Common myeloid progenitor, CD34-positive (primary cell): Measurements from ENCODE around the gene DLG5.

Experiments used
- CTCF ChIA-PET: fragments of 350-600 bp; sonication (Branson Sonifier 250); formaldehyde crosslinking; loops from one replicate; lab custom pipeline; 2021; ENCODE audit warnings: antibody characterized with exemption; lab: Charles Lee
- POLR2A ChIA-PET: fragments of 350-600 bp; sonication (Branson Sonifier 250); formaldehyde crosslinking; loops from one replicate; lab custom pipeline; 2021; ENCODE audit warnings: antibody characterized with exemption; lab: Charles Lee
- DNase-seq, 3 donors: peaks; one replicate each; pipeline versions ENCODE4 v3.0.0 to v3.0.0-alpha.2; 2013
- H3K27ac ChIP-seq, 2 experiments: 1 replicate in 1 of 2; 2 replicates in 1 of 2; pipeline ENCODE4 v1.7.0; 2013; ENCODE audit warnings: inconsistent platforms in 2 of 2, low read length in 2 of 2, mild to moderate bottlenecking in 2 of 2, low read depth in 1 of 2, moderate library complexity in 1 of 2; ENCODE audit not compliant: severe bottlenecking in 2 of 2, insufficient read depth in 1 of 2, poor library complexity in 1 of 2
- H3K27me3 ChIP-seq, 5 experiments: replicated peaks in 2 of 5; 1 replicate in 3 of 5; 2 replicates in 2 of 5; pipeline versions ENCODE4 v1.6.1 to v1.7.0; 2013; ENCODE audit warnings: low read length in 4 of 5, mild to moderate bottlenecking in 2 of 5, moderate library complexity in 2 of 5, inconsistent platforms in 1 of 5; ENCODE audit not compliant: insufficient read depth in 5 of 5, control insufficient read depth in 4 of 5
- H3K36me3 ChIP-seq, 4 experiments: 1 replicate in 2 of 4; 2 replicates in 2 of 4; pipeline versions ENCODE4 v1.6.1 to v1.7.0; 2013; ENCODE audit warnings: low read length in 3 of 4, control low read depth in 1 of 4, mild to moderate bottlenecking in 1 of 4; ENCODE audit not compliant: control insufficient read depth in 4 of 4, insufficient read depth in 4 of 4
- H3K4me1 ChIP-seq, 4 experiments: 1 replicate in 3 of 4; 2 replicates in 1 of 4; pipeline versions ENCODE4 v1.6.1 to v1.7.1; 2013; ENCODE audit warnings: low read length in 3 of 4, mild to moderate bottlenecking in 3 of 4, control low read depth in 1 of 4, inconsistent platforms in 1 of 4, moderate library complexity in 1 of 4; ENCODE audit not compliant: control insufficient read depth in 4 of 4, insufficient read depth in 4 of 4; ENCODE audit errors: control extremely low read depth in 1 of 4
- H3K4me3 ChIP-seq, 7 experiments: 1 replicate in 4 of 7; 2 replicates in 3 of 7; pipeline versions ENCODE4 v1.5.1 to v1.7.0; 2013; ENCODE audit warnings: mild to moderate bottlenecking in 7 of 7, low read length in 6 of 7, moderate library complexity in 6 of 7, inconsistent platforms in 2 of 7, low read depth in 2 of 7, control low read depth in 1 of 7; ENCODE audit not compliant: insufficient read depth in 4 of 7, control insufficient read depth in 1 of 7; ENCODE audit errors: extremely low read depth in 1 of 7
- H3K9me3 ChIP-seq, 5 experiments: 1 replicate in 4 of 5; 2 replicates in 1 of 5; pipeline versions ENCODE4 v1.6.1 to v1.7.1; 2013; ENCODE audit warnings: low read length in 4 of 5, mild to moderate bottlenecking in 2 of 5, inconsistent platforms in 1 of 5, low read depth in 1 of 5, moderate library complexity in 1 of 5; ENCODE audit not compliant: control insufficient read depth in 4 of 5, insufficient read depth in 2 of 5; ENCODE audit errors: control extremely low read depth in 1 of 5
- WGBS: methylation state at CpG from one replicate; pipeline ENCODE4 v1.1.5; 2013; ENCODE audit not compliant: insufficient coverage; 5-methylcytosine and 5-hydroxymethylcytosine counted together

Gene DLG5

GRCh38 chr10:77884181-77884580 lies 42.4 kb downstream of the DLG5 start:
- ChIA-PET CTCF (no interaction called here), POLR2A (no interaction called here)
- Histone ChIP-seq H3K4me1 (peaks cover 0 to 2% (median 0%) of the 10 kb centered on the region in 4 experiments), H3K36me3 (no peaks in the 10 kb centered on the region), H3K4me3 (no peak overlapping the region), H3K27ac (no peak overlapping the region), H3K9me3 (no peaks in the 10 kb centered on the region), H3K27me3 (no peaks in the 10 kb centered on the region)
- no peak for DNase-seq
- WGBS: 96% methylated on average over 7 of the region's 7 CpGs

GRCh38 chr10:77881636-77882035 lies 44.9 kb downstream of the DLG5 start:
- Histone ChIP-seq H3K36me3 (no peaks in the 10 kb centered on the region), H3K9me3 (no peaks in the 10 kb centered on the region), H3K4me3 (no peak overlapping the region), H3K4me1 (peaks cover 3 to 21% (median 14%) of the 10 kb centered on the region in 4 experiments), H3K27ac (no peak overlapping the region), H3K27me3 (no peaks in the 10 kb centered on the region)
- no peak for DNase-seq
- ChIA-PET POLR2A (no interaction called here), CTCF (interaction anchor here (0.8 kb wide), 1 partner anchor 34 kb away, joined by 3 read pairs; no protein-coding TSS in a partner anchor)
- WGBS: 100% methylated on average over 3 of the region's 4 CpGs

- H3K4me1 ChIP-seq: peaks cover 3 to 21% (median 14%) of the 10 kb centered on the region in 4 experiments
These were observed 45.3 kb downstream of the DLG5 start for GRCh38 chr10:77881222-77881621.

GRCh38 chr10:77879710-77880109 lies 46.8 kb downstream of the DLG5 start:
- ChIA-PET CTCF (interaction anchor here (1.3 kb wide), 1 partner anchor 33 kb away, joined by 5 read pairs; no protein-coding TSS in a partner anchor), POLR2A (no interaction called here)
- Histone ChIP-seq H3K4me3 (no peak overlapping the region), H3K9me3 (no peaks in the 10 kb centered on the region), H3K27me3 (no peaks in the 10 kb centered on the region), H3K4me1 (peaks cover 3 to 20% (median 14%) of the 10 kb centered on the region in 4 experiments), H3K27ac (no peak overlapping the region), H3K36me3 (no peaks in the 10 kb centered on the region)
- DNase-seq: no peak
- WGBS: 92% methylated on average over 3 of the region's 3 CpGs

More at GRCh38 chr10:77881222-77881621, 45.3 kb downstream of the DLG5 start:
- DNase-seq: no peak
- WGBS: 100% methylated on average over 3 of the region's 3 CpGs
- CTCF ChIA-PET: interaction anchor here (0.8 kb wide), 1 partner anchor 34 kb away, joined by 3 read pairs; no protein-coding TSS in a partner anchor
- no peaks in the 10 kb centered on the region for H3K27me3 ChIP-seq
- no peaks in the 10 kb centered on the region for H3K36me3 ChIP-seq
- POLR2A ChIA-PET: no interaction called here
- no peak overlapping the region for H3K27ac ChIP-seq
- no peak overlapping the region for H3K4me3 ChIP-seq
- no peaks in the 10 kb centered on the region for H3K9me3 ChIP-seq

GRCh38 chr10:77879065-77879464 lies 47.5 kb downstream of the DLG5 start:
- Histone ChIP-seq H3K27ac (no peak overlapping the region), H3K9me3 (no peaks in the 10 kb centered on the region), H3K4me1 (peaks cover 3 to 26% (median 17%) of the 10 kb centered on the region in 4 experiments), H3K4me3 (no peak overlapping the region), H3K27me3 (no peaks in the 10 kb centered on the region), H3K36me3 (no peaks in the 10 kb centered on the region)
- ChIA-PET POLR2A (no interaction called here), CTCF (interaction anchor here (1.3 kb wide), 1 partner anchor 32 kb away, joined by 5 read pairs; no protein-coding TSS in a partner anchor)
- WGBS: 100% methylated on average over 4 of the region's 4 CpGs
- DNase-seq: no peak

- Histone ChIP-seq H3K27ac (no peak overlapping the region), H3K36me3 (no peaks in the 10 kb centered on the region), H3K4me1 (peaks cover 3 to 38% (median 26%) of the 10 kb centered on the region in 4 experiments), H3K9me3 (no peaks in the 10 kb centered on the region), H3K4me3 (no peak overlapping the region), H3K27me3 (no peaks in the 10 kb centered on the region)
- ChIA-PET POLR2A (interaction anchor here (1.1 kb wide), 1 partner anchor 13 kb away, joined by 5 read pairs; no protein-coding TSS in a partner anchor), CTCF (no interaction called here)
- DNase-seq: peak; percentile 13 to 83 (median 69)
- 16% methylated on average over 13 of the region's 16 CpGs for WGBS
These were observed 48.9 kb downstream of the DLG5 start for GRCh38 chr10:77877441-77878344.

- ChIA-PET CTCF (no interaction called here), POLR2A (no interaction called here)
- H3K9me3 ChIP-seq: no peaks in the 10 kb centered on the region
- H3K36me3 ChIP-seq: no peaks in the 10 kb centered on the region
- H3K4me1 ChIP-seq: peaks cover 3 to 38% (median 26%) of the 10 kb centered on the region in 4 experiments
- 96% methylated on average over 4 of the region's 5 CpGs for whole genome bisulfite sequencing
- no peak for DNase-seq
- no peak overlapping the region for H3K4me3 ChIP-seq
- no peaks in the 10 kb centered on the region for H3K27me3 ChIP-seq
- H3K27ac ChIP-seq: no peak overlapping the region
These were observed 50.8 kb downstream of the DLG5 start for GRCh38 chr10:77875730-77876129.
